ENCODE measurements around the gene THSD4. TPM values are rescaled to one million over a fixed set of nuclear protein-coding genes. Genes with fewer than 3 reads are reported as not detected.
A peak's percentile ranks its signal among the peaks of the same experiment; 100 is the strongest.

THSD4 gene
- total RNA-seq, 1 experiment from 2014 or later, result 24.2 TPM

GRCh38 chr15:71444032-71444810, 328.9 kb downstream of the THSD4 start:
- Mint-ChIP-seq H3K4me3 (ENCODE audit: low read depth, unreplicated experiment) (no peak overlapping the region), H3K4me1 (ENCODE audit: low read depth, unreplicated experiment) (no peaks in the 10 kb centered on the region), H3K27ac (ENCODE audit: unreplicated experiment) (no peak overlapping the region), H3K9me3 (ENCODE audit: low read depth, unreplicated experiment) (no peaks in the 10 kb centered on the region), H3K36me3 (ENCODE audit: insufficient read depth, unreplicated experiment) (no peaks in the 10 kb centered on the region), H3K27me3 (ENCODE audit: unreplicated experiment) (no peaks in the 10 kb centered on the region)
- BruUV-seq (replicated peaks), result no TSS peak
- no peak for TF ChIP-seq CTCF (IDR thresholded peaks at IDR 0.05; ENCODE audit: unreplicated experiment)
- intact Hi-C loops (cut with micrococcal nuclease; ENCODE audit: unreplicated experiment), result loop anchor here (5.0 to 10.0 kb wide), 3 partner anchors 147 to 711 kb away; no protein-coding TSS in a partner anchor
- CTCF ChIA-PET, result interaction anchor here (0.6 to 1.4 kb wide), 6 partner anchors 41 to 470 kb away, joined by 3 to 6 read pairs (median 3); no protein-coding TSS in a partner anchor
- DNase-seq, result no peak

DNA sequence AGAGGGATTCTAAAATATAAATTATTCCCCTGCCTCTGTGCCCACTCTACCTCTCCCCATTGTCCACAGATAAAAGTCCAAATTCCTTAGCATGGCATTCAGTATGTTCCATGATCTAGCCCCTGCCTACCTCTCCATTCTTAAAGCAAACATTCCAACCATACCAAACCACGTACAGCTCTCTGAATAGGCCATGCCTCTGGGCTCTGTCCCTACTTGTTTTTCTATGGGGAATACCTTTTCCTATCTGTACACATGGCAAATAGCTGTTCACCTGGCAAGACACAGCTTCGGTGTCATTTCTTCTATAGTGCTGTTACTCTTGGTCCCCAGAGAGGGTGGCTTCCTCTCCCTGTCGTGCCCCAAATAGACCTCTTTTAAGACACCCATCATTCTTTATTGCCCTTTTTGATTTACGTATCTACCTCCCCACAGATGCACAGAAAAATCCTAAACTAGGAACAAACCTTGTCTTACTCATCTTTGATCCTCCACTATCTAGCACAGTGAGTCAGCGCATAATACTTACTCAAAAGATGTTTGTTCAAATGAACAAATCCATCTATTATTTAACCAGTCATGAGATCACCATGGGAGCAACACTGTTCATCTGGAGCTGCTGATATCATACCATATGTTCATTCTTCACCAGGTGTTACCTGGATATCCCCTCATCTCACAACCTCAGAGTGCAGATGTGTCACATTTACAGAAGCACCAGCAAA, 329.8 kb downstream of the THSD4 start:
- no peak for TF ChIP-seq CTCF (IDR thresholded peaks at IDR 0.05; ENCODE audit: unreplicated experiment)
- no peaks in the 10 kb centered on the region for H3K27me3 Mint-ChIP-seq (ENCODE audit: unreplicated experiment)
- CTCF ChIA-PET, result interaction anchor here (0.6 to 1.4 kb wide), 5 partner anchors 40 to 471 kb away, joined by 3 to 6 read pairs (median 3); no protein-coding TSS in a partner anchor
- intact Hi-C loops (cut with micrococcal nuclease; ENCODE audit: unreplicated experiment), result loop anchor here (1.0 to 10.0 kb wide), 5 partner anchors 34 to 710 kb away; no protein-coding TSS in a partner anchor
- DNase-seq, result peak; percentile 27
- H3K4me3 Mint-ChIP-seq (ENCODE audit: low read depth, unreplicated experiment), result no peak overlapping the region
- H3K9me3 Mint-ChIP-seq (ENCODE audit: low read depth, unreplicated experiment), result no peaks in the 10 kb centered on the region
- H3K36me3 Mint-ChIP-seq (ENCODE audit: insufficient read depth, unreplicated experiment), result no peaks in the 10 kb centered on the region
- H3K27ac Mint-ChIP-seq (ENCODE audit: unreplicated experiment), result no peak overlapping the region
- no TSS peak for BruUV-seq (replicated peaks)
- H3K4me1 Mint-ChIP-seq (ENCODE audit: low read depth, unreplicated experiment), result no peaks in the 10 kb centered on the region

DNA sequence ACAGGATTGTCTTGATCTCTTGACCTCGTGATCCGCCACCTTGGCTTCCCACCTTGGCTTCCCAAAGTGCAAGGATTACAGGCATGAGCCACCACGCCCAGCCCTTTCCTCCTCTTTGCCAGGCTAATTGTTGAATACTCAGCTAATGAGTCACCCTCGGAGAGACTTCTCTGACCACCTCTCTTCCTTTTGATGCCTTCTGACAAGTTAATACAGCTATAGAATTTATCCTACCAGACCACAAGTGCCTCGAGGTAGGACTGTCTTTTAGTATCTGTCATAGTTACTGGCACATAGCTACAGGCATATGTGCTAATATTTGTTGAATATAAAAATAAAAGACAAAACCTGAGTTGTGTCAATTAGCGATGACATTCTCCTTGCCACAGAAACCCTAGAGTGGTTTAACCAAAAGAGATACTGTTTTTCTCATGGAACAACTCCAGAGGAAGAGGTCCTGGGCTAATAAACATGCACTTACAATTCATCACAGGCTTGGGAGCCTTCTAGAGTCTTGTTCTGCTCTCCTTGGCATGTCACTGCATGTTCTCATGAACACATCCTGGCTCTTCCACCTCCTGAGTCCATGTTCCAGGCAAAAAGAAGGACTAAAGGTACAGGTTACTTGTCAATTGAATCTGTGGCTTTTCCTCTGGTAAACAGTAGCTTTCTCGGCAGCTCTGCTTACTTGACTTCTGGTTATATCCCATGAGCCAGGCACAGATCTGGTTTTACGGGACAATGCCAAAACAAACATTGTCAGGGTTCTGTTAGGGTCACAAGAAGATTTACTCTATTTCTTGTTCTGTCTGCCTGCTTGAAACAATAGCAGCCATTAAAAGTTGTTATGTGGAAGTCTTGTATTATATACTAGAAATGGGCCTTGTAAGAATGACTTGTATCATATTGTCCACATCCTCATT, 332.3 kb downstream of the THSD4 start:
- DNase-seq, result peak; percentile 60
- Mint-ChIP-seq H3K4me1 (ENCODE audit: low read depth, unreplicated experiment) (no peaks in the 10 kb centered on the region), H3K27me3 (ENCODE audit: unreplicated experiment) (no peaks in the 10 kb centered on the region), H3K27ac (ENCODE audit: unreplicated experiment) (no peak overlapping the region), H3K36me3 (ENCODE audit: insufficient read depth, unreplicated experiment) (no peaks in the 10 kb centered on the region), H3K4me3 (ENCODE audit: low read depth, unreplicated experiment) (no peak overlapping the region), H3K9me3 (ENCODE audit: low read depth, unreplicated experiment) (no peaks in the 10 kb centered on the region)
- intact Hi-C loops (cut with micrococcal nuclease; ENCODE audit: unreplicated experiment), result loop anchor here (1.0 to 10.0 kb wide), 5 partner anchors 85 to 707 kb away; no protein-coding TSS in a partner anchor
- CTCF ChIA-PET, result interaction anchor here (0.7 to 1.4 kb wide), 10 partner anchors 13 to 436 kb away, joined by 3 to 7 read pairs (median 4); partner anchors contain the start of gene THSD4
- no peak for TF ChIP-seq CTCF (IDR thresholded peaks at IDR 0.05; ENCODE audit: unreplicated experiment)
- BruUV-seq (replicated peaks), result no TSS peak

DNA sequence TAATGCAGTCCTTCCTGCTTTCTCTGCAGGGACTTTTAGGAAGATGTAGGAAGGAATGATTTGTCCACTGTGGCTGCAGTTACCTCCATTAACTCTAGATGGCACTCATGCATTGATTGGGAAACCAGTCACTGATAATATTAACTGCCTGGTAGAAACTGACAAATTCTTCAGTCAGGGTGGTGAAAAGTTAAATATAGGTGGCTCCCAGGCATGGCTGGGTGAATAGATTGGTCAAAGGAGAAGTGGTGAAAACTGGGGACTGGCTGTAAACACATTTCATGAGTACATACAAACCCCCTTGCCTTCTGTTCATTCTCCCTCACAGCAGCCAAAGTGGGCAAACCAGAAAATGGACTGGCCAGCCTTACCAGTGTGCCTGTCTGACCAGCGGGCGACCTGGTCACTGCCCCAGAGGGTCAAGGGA, 333.4 kb downstream of the THSD4 start:
- no peak overlapping the region for H3K27ac Mint-ChIP-seq (ENCODE audit: unreplicated experiment)
- intact Hi-C loops (cut with micrococcal nuclease; ENCODE audit: unreplicated experiment), result loop anchor here (1.0 to 10.0 kb wide), 5 partner anchors 84 to 706 kb away; no protein-coding TSS in a partner anchor
- CTCF ChIA-PET, result no interaction called here

More for the DNA sequence above, 333.4 kb downstream of the THSD4 start:
- Mint-ChIP-seq H3K4me3 (ENCODE audit: low read depth, unreplicated experiment) (no peak overlapping the region), H3K9me3 (ENCODE audit: low read depth, unreplicated experiment) (no peaks in the 10 kb centered on the region), H3K27me3 (ENCODE audit: unreplicated experiment) (no peaks in the 10 kb centered on the region), H3K4me1 (ENCODE audit: low read depth, unreplicated experiment) (no peaks in the 10 kb centered on the region), H3K36me3 (ENCODE audit: insufficient read depth, unreplicated experiment) (no peaks in the 10 kb centered on the region)
- peak; percentile 73 for TF ChIP-seq CTCF (IDR thresholded peaks at IDR 0.05; ENCODE audit: unreplicated experiment)
- no TSS peak for BruUV-seq (replicated peaks)
- DNase-seq, result peak; percentile 72
